Hematopoietic multipotent progenitor cell treated with erythropoietin and hydrocortisone succinate and interleukin-3 and kit ligand, for 15 days (in vitro differentiated cells): ENCODE measurements around the gene RAPGEF3.

Experiments
- DNase-seq: peaks from one replicate; pipeline ENCODE4 v3.0.0-alpha.2; 2015; ENCODE audit warnings: low spot score

Gene RAPGEF3, protein sequence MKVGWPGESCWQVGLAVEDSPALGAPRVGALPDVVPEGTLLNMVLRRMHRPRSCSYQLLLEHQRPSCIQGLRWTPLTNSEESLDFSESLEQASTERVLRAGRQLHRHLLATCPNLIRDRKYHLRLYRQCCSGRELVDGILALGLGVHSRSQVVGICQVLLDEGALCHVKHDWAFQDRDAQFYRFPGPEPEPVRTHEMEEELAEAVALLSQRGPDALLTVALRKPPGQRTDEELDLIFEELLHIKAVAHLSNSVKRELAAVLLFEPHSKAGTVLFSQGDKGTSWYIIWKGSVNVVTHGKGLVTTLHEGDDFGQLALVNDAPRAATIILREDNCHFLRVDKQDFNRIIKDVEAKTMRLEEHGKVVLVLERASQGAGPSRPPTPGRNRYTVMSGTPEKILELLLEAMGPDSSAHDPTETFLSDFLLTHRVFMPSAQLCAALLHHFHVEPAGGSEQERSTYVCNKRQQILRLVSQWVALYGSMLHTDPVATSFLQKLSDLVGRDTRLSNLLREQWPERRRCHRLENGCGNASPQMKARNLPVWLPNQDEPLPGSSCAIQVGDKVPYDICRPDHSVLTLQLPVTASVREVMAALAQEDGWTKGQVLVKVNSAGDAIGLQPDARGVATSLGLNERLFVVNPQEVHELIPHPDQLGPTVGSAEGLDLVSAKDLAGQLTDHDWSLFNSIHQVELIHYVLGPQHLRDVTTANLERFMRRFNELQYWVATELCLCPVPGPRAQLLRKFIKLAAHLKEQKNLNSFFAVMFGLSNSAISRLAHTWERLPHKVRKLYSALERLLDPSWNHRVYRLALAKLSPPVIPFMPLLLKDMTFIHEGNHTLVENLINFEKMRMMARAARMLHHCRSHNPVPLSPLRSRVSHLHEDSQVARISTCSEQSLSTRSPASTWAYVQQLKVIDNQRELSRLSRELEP

DNA sequence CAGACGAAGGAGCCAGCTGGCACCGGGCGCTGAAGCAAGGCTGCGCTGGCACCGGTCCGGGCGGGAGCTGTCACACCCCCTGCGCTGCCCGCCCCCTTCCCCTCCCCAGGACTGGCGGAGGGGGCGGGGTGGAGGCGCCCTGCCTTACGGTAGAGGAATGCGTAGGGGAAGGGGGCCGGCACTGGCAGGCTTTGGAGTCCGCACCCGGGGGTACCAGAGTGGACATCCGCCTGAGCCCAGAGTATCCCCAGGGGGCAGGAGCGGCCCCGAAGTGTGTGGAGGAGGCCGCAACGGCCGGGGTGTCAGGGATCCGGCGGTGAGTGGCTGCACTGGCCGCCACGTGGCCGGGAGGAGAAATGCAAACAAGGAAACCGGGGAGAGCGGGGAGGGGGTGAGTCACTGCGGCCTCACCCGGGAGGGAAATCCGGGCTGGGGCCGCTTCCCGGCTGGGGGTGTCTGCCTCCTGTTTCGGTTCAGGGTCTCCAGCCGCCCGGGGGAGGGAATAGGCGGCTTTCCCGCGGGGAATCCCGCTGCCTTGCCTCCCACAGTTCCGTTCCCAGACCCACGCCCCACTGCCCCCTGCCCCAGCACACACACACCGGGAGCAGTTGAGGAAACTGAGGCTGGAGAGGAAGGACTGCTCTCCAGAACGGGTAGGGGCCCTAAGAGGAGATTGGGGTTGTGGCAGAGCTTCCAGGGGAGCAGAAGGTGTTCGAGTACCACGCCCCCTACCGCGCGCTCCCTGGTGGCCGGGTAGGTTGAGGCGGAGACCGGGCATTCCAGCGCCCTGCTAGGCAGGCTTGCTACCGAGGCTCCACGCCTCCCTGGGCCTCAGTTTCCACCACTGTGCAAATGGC lies at the start of gene RAPGEF3:
Gene RAPGEF3 (minus strand): TSS at position 47 of the 857 bp plus-strand sequence. CDS start 324 bp downstream, outside the sequence.
- DNase-seq, result peak; percentile 68

DNA sequence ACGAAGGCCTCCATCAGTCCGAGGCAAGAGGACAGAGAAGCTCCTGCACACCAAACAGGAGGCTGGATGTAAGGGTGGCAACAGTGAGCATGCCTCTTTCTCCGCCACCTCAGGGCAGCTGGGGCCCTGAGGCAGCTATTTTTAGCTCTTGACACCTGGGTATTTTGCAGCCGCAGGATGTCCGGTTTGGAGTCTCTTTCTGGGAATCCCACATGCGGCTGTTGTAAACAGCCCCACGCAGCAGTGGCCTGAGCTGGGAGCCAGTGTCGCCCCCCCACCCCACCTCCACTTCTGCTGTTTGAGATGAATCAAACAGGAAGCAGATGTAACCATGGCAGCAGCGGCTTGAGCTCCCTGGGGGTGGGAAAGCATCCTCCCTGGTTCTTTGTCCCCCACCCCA lies 49.4 kb upstream of the RAPGEF3 start:
- no peak for DNase-seq

DNA sequence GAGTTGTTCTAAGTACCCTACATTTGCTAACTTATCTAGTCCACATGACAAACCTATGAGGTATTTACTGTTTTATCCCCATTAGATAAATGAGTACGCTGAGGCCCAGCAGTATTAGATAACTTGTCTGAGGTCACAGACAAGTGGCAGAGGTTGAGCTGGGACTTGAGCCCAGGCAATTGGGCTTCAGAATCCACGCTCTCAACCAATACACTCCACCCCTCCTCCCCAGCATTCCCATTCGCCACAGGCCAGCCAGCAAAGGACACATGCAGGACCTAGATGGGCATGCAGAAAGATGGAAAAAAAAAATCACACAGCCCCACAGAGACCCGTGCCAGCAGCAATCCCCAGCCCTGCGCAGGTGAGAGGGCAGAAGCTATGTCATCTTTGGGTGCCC lies 48.7 kb upstream of the RAPGEF3 start:
- DNase-seq, result no peak

DNA sequence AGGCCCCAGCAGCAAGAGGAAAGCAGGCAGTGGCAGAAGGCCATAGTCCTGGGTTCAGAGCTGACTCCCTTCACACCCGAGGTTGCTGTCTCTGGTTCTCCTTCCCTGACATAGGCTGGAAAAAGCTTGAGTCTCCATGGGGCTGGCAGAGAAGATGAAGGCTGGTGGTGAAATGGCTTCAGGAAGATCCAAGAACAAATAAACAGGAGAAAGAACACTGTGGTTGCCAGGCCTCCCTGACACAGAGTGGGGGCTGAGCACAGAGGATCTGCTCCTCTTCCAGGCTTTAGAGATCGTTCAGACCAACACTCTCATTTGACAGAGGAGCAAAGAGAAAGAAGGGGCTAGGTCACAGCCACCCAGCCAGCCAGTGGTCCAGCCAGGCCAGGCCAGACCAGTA lies 46.7 kb upstream of the RAPGEF3 start:
- no peak for DNase-seq

DNA sequence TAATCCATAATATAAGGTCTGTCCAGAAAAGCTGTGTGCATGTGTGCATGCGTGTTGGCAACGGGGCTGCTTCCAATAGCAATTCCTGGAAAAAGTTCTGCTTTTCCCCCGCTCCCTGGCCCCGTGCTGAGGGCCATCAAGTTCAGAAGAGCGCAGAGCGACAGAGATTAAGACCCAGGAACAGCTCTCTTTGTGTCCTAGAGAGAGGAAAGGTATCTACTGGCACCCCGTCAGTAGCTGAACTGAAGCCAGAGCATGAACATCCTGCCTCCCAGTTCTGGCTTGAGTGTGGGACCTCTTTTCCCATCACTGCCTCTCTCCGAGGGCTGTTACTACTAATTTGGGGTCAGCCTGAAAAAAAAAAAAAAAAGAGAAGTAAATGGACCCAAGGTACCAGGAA lies 45.5 kb upstream of the RAPGEF3 start:
- no peak for DNase-seq

DNA sequence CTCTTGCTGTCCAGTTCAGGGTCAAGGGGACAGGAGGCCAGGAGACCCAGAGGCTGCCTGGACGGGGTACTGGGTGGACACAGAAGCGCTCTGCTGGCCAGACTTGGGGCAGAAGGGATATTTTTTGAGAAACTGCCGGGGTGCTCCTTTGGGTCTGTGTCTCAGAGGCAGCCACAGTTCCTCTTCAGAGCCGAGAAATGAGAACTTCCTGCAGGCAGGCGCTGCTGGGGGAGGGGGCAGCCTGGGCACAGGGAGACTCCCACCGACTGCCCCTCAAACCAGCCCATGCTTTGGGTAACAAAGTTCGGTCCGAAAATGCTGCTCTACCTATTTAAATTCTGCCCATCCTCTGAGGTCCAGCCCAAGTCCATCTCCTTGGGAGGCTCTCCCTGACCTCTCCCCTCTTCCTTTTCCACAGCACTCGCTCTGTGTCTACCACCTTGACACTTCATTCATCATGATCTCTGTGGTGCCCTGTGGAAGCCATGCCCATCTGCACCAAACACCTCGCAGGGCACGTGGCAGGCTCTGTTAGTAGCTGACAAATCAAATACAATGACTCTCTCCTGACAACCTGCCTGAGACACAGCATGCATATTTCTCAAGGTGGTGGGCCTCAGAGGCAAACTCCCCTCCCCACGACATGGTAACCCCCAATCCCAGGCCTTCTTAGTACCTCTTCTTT lies 44.7 kb upstream of the RAPGEF3 start:
- DNase-seq, result no peak

DNA sequence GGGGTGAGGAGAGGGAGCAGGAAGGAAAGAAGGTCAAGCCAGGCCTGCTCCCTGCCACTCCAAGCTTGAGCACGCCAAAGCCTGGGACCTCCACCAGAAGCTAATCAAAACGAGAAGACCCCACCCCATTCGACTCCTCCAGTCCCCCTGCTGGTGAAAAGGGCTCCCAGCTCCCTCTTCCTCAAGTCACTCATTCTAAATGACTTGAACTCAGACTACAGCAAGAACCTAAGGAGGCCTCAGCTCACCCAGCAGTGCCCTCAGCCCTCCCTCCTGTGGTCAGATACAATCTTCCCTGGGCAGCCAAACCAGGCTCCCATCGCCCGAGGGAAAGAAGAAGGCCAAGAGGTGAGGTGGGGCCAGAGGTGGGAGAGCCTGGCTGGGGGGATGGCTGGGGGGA lies 43.6 kb upstream of the RAPGEF3 start:
- DNase-seq, result no peak

DNA sequence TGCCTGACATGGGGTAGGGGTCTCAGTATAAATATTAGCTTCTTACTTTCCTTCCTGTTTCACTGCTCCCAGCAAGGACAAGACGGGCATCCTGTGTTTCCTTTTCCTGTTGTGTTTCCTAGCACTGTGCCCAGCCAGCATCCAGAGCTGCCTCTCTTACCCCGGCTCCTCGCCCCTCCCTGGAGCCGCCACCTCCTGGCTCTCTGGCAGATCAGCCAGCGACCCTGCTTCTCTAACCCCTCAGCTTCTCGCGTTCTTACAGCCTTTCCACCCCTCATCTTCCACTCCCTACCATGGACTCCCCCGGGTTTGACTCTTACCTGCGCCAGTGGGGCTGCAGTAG lies 43.2 kb upstream of the RAPGEF3 start:
- no peak for DNase-seq

DNA sequence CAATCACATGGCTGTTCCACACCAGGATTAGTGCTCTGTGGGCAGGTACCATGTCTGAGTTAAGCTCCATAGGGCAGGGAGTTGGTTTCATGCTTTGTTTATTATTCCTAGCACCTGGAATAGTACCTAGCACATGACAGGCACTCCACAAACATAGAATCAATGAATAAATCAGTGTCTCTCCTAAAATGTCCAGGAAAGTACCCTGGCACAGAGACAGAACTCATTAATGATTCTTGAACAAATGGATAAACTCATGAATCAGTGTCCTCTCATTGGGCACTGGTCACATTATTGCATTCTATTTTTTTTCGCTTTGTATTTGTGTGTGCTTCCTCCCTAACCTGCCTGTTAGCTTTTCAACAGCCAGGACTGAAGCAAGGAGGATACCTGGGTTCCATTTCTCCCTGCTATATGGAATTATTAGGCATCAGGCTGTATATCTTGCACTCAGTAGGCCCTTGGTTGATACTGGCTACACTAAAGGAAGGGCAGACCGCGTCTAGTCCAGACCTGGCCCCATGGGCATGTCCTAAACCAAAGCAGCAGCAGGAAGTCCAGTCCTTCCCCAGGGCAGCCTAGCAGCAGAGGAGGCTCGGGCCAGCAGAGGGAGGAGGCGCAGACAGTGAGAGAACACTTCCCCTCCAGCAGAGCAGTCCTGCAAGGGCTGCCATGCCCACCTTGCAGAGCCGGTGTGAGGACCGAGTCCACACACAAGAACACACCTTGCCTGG lies 42.7 kb upstream of the RAPGEF3 start:
- no peak for DNase-seq

DNA sequence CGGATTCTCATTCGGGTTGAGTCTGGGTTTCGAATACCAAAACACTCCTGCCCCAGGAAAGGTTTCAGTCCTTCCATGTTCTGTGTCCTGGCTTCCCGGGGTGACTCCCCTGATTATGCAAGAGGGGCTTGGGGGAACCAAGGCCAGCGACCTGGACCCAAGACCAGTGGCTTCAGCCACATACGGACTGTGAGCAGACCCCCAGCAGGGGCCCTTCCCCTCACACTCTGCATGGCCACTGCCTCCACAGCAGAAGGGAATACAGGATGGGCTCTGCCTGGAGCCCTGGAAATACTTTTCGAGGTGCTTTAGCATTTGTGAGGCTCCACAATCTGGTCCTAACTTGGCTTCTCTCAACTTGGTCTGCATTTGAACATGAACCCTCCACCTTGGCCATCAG lies 41.9 kb upstream of the RAPGEF3 start:
- no peak for DNase-seq

DNA sequence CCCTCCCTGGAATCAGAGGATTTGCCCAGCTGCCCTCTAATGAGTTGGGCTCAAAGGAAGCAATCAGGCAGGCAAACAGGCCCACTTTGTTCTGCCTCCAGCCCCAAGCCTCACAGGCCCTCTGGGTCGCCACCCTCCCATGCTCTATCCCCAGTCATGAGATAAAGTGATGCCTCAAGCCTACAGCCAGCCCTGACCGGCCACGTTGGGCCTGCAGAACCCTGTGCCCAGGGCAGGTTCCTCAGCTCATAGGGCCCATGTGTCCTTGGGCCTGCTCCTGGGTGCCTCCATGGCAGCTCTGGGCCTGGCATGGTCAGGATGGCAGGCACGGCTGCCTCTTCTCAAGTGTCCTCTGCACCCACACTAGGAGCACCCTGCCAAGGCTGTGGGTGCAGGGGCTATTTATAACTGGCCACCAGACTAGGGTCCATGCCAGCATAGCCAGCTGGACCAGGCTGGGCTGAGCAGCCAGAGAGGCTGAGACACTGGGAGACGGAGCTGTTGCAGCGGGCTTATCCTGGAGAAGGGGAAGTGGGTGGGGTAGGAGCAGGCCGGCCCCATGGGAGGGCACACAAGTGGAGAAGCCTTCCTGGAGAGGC lies 40.8 kb upstream of the RAPGEF3 start:
- DNase-seq, result no peak

DNA sequence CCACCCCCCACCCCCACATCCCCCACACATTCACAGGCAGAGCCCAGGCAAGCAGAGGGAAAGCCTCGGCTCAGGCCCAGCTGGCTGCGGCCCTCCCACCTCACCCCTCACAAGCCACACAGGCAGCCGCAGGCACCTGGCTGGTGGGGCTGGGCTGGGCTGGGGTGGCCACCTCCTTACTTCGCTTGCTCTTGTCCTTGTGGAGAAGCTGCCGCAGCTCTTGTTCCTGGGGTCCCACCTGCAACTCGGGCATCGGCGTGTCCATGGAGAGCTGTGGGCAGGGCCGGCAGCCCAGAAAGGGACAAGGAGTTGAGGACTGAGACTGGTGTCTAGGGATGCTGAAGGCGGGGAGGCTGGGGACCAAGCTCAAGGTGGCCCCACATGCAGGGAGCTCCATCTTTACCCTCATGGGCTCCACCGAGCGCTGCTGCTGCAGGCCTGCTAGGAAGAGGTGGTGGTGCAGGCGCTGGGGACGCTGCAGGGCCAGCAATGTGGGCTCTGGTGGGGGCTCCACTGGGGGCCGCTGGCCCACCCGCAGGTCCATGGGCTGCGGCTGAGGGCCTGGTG lies 39.8 kb upstream of the RAPGEF3 start:
- DNase-seq, result no peak

DNA sequence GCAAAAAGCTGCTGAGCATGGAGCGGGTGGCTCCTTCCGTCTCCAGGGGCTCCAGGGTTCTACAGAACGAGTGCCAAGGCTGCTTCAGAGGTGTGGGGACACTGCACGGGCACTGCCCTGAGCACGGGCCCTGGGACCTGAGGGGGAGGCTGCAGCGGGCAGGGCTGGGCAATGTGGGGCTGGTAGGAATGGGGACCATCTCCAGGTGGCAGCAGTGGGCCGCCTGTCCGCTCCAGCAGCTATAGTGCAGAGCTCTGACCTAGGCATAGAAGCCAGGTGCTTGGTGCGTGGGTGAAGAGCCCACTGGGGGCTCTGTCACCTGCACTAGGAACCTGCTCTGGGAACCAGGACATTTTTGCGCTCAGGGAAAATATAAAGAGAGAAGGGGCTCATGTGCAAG lies 38.8 kb upstream of the RAPGEF3 start:
- DNase-seq, result no peak

DNA sequence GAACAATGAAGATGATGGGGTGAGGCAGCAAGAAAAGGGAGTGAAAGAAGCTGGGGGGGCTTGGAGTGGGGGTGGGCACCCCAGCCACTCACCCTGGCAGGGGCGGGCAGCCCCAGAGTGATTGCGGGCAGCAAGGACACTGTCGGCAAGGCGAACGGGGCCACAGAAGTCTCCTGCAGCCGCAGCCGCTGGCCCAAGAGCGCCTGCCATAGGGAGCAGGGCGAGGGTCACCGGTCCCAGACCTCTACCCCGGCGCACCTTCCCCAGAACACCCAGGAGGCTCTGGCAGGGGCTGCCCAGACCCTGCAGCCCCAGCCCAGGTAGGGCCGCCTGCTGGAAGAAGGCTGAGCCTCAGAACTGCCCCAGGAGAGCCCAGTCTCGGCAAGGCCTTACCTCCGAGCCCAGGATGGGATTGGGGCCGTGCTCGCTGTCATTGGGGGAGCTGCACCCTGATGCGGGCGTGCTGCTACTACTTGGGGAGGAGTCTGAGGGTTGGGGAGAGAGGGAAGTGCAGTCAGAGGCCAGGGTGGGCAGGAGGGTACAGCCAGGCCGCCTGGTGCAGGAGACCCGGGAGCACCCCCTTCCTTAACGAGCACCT lies 37.2 kb upstream of the RAPGEF3 start:
- no peak for DNase-seq

DNA sequence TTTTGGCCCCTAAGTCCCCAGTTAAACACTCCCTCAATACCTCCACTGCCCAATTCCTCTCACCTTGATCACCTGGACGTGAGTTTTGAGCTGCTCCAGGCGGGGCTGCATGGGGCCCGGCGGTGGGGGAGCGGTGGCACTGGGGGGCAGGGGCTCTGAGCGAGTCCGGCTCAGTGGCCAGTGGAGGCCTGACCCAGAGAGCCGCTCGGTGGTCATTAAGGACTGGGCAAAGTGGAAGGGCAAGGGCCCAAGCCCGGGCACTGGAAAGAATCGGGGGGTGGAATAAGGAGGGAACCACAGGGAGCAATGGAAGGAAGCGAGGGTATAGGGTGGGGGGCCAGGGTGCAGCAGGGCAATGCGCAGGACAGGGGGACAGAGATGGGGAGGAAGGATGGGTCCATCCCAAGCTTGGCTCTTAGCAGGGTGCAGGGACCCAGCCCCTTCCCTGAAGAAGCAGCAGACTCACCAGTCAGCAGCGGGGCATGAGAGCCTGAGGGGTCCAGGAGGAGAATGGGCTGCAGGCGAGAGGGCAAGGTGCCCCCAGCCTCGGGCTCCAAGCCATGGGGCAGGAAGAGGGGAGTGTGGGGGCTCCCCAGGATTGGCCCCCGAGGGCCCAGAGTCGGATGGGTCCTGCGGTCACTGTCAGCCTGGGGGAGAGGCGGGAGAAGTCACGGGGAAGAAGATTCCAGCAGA lies 36.6 kb upstream of the RAPGEF3 start:
- DNase-seq, result no peak

DNA sequence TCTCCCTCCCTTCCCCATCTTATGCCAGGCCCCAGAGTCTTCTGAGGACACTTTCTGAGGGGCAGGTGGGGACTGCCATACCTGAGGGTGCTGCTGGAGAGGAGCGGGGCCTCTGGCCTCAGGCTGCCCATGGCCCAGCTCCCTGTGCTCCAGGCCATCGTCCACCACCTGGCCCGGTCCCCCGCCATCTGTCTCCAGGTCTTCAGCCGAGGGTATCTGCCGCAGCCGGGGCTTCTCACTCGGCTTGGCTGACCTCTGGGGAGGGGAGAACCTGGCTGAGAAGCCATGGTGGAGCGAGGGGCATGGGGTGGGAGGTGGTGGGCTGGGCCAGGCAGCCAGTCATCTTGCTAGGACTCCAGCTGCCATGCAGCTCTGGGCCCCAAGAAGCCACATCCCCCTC lies 36.0 kb upstream of the RAPGEF3 start:
- no peak for DNase-seq

DNA sequence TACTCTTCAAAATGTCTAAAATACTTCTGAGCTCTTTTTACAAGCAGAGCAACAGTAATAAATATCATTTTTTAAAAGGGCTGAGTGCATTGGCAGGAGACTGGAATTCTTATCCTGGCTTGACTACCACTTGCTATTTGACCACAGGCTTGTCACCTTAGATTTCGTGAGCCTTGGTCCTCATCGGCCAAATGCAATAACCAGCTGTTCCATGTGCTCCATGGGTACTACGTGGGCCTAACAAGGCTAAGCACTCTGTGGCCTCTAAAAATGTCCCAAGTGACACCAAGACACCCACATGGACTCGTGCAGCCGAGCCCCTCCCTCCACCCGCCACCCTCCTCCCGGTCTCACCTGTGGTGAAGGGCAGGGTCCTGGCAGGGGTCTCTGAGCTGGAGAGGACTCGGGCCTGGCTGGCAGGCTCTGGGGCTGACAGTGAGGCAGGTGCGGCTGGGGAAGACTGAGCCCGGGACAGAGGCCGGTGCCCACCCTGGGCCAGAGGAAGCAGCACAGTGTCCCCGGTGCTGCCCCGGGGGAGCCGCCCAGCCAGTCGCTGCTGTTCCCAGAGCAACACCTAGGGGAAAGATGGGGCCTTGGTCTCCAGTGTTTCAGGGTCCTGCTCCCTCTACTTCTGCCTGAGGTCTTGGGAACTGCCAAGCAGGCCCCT lies 34.5 kb upstream of the RAPGEF3 start:
- DNase-seq, result no peak

DNA sequence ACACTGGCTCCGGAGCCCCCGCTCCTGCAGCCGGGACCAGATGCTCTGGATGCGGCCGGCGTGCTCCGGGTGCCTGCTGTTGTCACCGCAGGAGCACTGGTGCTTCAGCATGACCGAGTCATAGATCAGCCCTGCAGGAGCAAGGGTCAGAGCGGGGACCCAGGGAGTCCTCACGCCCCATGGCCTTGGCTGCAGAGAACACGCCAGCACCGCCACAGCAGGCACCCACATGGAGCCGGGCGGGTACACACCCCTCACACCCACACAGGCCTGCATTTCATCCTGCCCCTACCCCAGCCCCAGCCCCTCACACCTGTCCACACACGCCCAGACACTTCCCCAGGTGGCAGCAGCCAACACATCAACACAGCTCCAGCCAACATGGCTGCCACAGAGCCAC lies 33.2 kb upstream of the RAPGEF3 start:
- no peak for DNase-seq

DNA sequence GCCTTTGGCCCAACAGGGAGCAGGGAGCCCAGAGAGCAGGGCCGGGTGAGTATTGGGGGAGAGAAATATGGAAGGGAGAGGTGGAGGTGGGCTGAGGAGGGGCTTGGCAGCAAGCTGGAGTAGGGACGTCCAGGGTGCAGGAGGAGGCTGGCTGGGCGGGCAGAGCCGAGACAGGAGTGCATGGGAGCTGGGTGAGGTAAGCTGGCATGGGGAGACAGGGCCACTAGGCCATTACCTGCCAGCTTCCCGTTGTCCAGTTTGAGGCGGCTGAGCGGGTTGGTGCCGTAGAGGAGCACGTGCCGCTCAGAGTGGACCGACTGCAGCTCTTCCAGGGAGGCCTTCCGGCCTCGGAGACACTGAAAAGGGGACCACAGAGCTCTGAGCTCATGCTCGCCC lies 32.7 kb upstream of the RAPGEF3 start:
- no peak for DNase-seq
